Urinary bladder (tissue), 4 donors: Measurements from ENCODE around the gene DLX3. TPM values are rescaled to one million over a fixed set of nuclear protein-coding genes. Genes with fewer than 3 reads are reported as not detected.

Experiments
- DNase-seq: peaks from one replicate; pipeline ENCODE4 v3.0.0-alpha.2; 2015; ENCODE audit errors: extremely low spot score
- H3K27ac ChIP-seq: one replicate; pipeline ENCODE4 v1.5.1; 2013; ENCODE audit warnings: low read depth, mild to moderate bottlenecking, moderate library complexity
- H3K36me3 ChIP-seq: one replicate; pipeline ENCODE4 v1.6.1; 2013; ENCODE audit warnings: mild to moderate bottlenecking, moderate library complexity; ENCODE audit not compliant: insufficient read depth
- H3K4me1 ChIP-seq: one replicate; pipeline ENCODE4 v1.6.1; 2013; ENCODE audit warnings: mild to moderate bottlenecking, moderate library complexity; ENCODE audit not compliant: insufficient read depth
- H3K4me3 ChIP-seq: one replicate; pipeline ENCODE4 v1.5.1; 2013; ENCODE audit warnings: low read depth, low read length
- WGBS: extraction: QIAGEN DNeasy Blood & Tissue Kit; methylation state at CpG from one replicate; pipeline ENCODE4 v1.1.7; 2013; 5-methylcytosine and 5-hydroxymethylcytosine counted together
- polyA plus RNA-seq: library from polyadenylated mRNA; stranded (reverse); fragments of 200-250 nt; gene quantifications from one replicate; pipeline ENCODE4 v1.2.3, GENCODE V29; 2013
- total RNA-seq: library from RNA; depleted of rRNA; stranded (reverse); fragments of >200 nt; gene quantifications from one replicate; pipeline ENCODE4 v1.2.3, GENCODE V29; 2014
- donor health status: healthy with polysubstance abuse.
- donor health status: healthy.

DLX3 gene
- total and polyA plus RNA-seq, 2 donors: 0.16 TPM; not detected in 1

DNA sequence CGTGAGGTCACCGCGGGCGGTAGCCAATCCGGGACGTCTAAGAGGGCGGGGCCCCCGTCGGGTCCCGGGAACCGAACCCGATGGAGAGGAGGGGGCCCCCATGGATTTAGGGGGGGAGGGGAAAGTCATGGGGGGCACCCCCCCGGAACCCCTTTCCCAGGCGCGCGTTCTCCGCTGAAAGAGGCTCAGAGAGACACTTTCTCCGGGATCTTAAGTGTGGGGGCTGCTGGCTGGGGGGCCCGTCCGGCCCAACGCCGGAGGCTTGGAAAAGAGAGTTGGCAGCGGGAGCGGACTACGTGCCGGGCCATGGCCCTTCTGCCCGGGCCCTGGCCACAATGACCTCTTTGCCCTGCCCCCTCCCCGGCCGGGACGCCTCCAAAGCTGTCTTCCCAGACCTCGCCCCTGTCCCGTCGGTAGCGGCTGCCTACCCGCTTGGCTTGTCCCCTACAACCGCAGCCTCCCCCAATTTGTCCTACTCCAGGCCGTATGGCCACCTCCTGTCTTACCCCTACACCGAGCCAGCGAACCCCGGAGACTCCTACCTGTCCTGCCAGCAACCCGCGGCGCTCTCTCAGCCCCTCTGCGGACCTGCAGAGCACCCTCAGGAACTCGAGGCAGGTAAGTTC is 25.8 kb downstream of the DLX3 start, which contains the start of gene DLX4:
Gene DLX4, plus strand, starts transcription at position 57 of the 626 bp plus-strand sequence. Its CDS starts 279 bp downstream, at position 336.
- peak within 1 kb of the TSS; percentile 41 for H3K4me3 ChIP-seq
- no peaks in the 10 kb centered on the region for H3K36me3 ChIP-seq
- WGBS: 3% methylated on average over 45 of the region's 45 CpGs
- H3K4me1 ChIP-seq: no peaks in the 10 kb centered on the region
- DNase-seq: no peak
- no peak within 1 kb of the TSS for H3K27ac ChIP-seq

DNA sequence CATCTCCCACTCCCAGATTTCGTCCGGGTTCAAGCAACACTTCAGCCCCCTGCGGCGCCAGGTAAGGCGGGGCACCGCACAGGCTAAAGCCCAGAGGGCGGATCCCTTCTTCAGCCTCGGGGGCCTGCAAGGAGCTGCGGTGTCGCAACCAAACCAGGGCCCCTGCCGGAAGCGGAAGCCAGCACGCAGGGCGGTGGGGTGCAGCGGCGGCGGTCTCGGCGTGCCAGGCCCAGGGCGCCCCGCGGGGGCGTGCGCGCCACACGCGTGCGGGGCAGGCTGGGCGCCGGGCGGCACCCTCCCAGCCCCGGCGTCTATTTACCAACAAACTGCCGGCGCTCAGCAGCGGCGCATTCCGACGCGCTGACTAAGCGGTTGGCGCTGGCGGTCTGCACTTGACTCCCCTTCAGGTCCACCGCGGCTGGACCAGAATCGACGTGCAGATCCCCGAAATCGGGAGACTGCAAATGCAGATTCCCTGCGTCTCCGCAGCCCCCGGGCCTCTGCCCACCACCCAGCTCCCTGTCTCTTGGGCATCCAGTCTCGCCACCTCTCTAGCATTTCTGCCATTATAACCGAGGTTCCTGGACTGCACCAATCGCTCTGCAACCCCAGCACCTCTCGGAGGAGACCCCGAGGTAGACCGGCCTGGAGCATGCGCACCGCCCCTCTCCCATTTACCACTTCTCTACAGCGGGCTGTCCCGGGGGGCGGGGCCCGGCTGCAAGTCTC is 26.5 kb downstream of the DLX3 start:
- no peaks in the 10 kb centered on the region for H3K36me3 ChIP-seq
- 1% methylated on average over 64 of the region's 64 CpGs for WGBS
- no peak for DNase-seq
- peak overlapping the region; percentile 41 for H3K4me3 ChIP-seq
- H3K27ac ChIP-seq: no peak overlapping the region
- H3K4me1 ChIP-seq: no peaks in the 10 kb centered on the region

DNA sequence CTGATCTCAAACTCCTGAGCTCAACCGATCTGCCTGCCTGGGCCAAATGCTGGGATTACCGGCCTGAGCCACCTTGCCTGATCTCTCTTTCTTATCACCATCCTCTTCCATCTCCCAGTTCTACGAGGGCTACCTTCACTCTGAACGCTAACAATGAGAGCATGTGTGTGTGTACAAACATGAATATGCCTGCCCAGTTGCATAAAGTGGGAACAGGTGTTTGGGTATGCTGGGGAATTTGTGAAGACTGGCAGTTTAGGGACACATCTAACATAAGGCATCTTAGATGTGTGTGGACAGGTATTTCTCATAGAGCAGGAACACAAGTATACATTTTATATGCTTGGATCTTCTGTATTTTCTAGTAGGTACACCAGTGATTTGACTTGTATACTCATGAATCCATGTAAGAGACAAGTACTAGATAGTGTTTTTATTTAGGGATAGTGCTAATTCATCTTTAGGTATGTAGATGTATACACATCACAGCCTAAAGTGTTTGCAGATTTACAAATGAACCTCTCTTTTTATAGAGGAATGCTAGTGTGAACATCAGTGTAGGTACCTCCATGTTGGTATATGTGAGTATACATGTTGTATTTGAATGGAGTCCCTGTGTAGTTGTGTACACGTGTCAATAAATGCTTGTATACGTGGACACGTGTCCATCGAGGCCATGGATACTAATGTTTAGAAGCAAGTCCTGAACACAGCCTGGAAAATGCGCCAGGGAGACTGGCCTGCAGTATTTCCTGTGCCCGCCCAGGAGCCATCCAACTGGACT is 27.2 kb downstream of the DLX3 start:
- no peak overlapping the region for H3K27ac ChIP-seq
- 20% methylated on average over 10 of the region's 10 CpGs for WGBS
- H3K36me3 ChIP-seq: no peaks in the 10 kb centered on the region
- no peaks in the 10 kb centered on the region for H3K4me1 ChIP-seq
- peak overlapping the region; percentile 41 for H3K4me3 ChIP-seq
- no peak for DNase-seq

GRCh38 chr17:49967205-49967604 is 27.8 kb downstream of the DLX3 start:
- Histone ChIP-seq H3K4me3 (no peak overlapping the region), H3K4me1 (no peaks in the 10 kb centered on the region), H3K36me3 (no peaks in the 10 kb centered on the region), H3K27ac (no peak overlapping the region)
- DNase-seq: no peak
- WGBS: 25% methylated on average over 3 of the region's 3 CpGs

DNA sequence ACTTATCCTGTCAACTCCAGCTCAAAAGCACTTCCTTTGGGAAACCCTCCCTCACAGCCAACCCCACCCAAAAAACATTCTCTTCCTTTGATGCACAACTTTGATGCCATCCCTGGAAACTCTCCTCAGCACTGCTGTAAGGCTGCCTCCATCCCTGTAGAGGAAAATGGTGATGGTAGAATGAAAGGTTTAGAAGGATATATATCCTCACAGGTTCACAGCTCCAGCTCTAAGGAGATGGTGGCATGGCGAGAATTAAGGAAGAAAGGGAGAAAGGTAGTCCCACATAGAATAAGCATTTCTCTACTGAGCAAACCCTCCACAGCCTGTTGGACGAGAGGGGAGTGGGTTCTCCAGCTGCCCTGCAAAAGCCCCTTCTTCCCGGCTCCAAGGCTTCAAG is 28.3 kb downstream of the DLX3 start:
- Histone ChIP-seq H3K4me3 (no peak overlapping the region), H3K27ac (no peak overlapping the region), H3K36me3 (no peaks in the 10 kb centered on the region), H3K4me1 (no peaks in the 10 kb centered on the region)
- DNase-seq: no peak
- 46% methylated on average over 3 of the region's 3 CpGs for WGBS

GRCh38 chr17:49965524-49965909 is 29.5 kb downstream of the DLX3 start:
- 6% methylated on average over 16 of the region's 16 CpGs for WGBS
- H3K36me3 ChIP-seq: no peaks in the 10 kb centered on the region
- no peak for DNase-seq
- no peaks in the 10 kb centered on the region for H3K4me1 ChIP-seq
- H3K4me3 ChIP-seq: no peak overlapping the region
- no peak overlapping the region for H3K27ac ChIP-seq

DNA sequence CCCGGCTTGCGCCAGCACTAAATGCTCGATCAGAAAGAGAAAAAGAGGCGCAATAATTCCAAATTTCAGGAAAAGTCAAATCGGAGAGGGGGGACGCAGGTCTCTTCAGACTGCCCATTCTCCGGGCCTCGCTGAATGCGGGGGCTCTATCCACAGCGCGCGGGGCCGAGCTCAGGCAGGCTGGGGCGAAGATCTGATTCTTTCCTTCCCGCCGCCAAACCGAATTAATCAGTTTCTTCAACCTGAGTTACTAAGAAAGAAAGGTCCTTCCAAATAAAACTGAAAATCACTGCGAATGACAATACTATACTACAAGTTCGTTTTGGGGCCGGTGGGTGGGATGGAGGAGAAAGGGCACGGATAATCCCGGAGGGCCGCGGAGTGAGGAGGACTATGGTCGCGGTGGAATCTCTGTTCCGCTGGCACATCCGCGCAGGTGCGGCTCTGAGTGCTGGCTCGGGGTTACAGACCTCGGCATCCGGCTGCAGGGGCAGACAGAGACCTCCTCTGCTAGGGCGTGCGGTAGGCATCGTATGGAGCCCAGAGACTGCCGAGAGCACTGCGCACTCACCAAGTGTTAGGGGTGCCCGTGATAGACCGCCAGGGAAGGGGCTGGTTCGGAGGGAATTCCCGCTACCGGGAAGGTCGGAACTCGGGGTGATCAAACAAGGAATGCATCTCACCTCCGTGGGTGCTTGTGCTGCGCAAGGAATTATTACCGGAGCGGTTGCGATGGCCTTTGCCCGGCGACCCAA is 30.1 kb downstream of the DLX3 start:
- H3K36me3 ChIP-seq: no peaks in the 10 kb centered on the region
- DNase-seq: no peak
- WGBS: 6% methylated on average over 52 of the region's 52 CpGs
- H3K4me1 ChIP-seq: no peaks in the 10 kb centered on the region
- H3K27ac ChIP-seq: no peak overlapping the region
- no peak overlapping the region for H3K4me3 ChIP-seq

DNA sequence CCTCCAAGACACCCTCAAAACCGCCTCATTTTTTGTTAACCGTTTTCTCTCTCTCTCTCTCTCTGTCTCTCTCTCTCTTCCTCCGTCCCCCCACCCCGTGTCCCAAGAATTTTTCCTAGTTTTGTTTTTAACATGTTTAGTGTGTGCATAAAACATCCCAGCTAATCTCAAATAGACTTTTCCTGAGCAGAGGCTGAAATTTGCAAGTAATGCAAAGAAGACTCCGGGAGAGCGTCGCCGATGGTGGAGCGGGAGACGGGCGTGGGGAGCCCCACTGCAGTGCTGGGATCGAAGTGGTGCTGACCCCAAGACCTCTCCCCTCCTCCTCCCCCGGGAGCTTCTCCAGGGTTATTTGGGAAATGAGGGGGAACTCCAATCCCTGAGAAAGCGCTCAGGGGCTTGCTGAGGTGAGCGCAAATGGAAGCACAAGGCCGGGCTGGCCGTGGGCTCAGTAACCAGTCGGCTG is 30.7 kb downstream of the DLX3 start:
- H3K27ac ChIP-seq: no peak overlapping the region
- no peak for DNase-seq
- WGBS: 9% methylated on average over 18 of the region's 18 CpGs
- H3K36me3 ChIP-seq: no peaks in the 10 kb centered on the region
- H3K4me1 ChIP-seq: no peaks in the 10 kb centered on the region
- H3K4me3 ChIP-seq: no peak overlapping the region

- DNase-seq: no peak
- Histone ChIP-seq H3K4me3 (no peak overlapping the region), H3K27ac (no peak overlapping the region), H3K36me3 (no peaks in the 10 kb centered on the region), H3K4me1 (no peaks in the 10 kb centered on the region)
- WGBS: 5% methylated on average over 52 of the region's 52 CpGs
Observed at GRCh38 chr17:49963626-49964302, 31.3 kb downstream of the DLX3 start.

GRCh38 chr17:49963309-49963625 is 31.8 kb downstream of the DLX3 start:
- no peak for DNase-seq
- no peaks in the 10 kb centered on the region for H3K4me1 ChIP-seq
- no peak overlapping the region for H3K4me3 ChIP-seq
- no peaks in the 10 kb centered on the region for H3K36me3 ChIP-seq
- WGBS: 26% methylated on average over 4 of the region's 4 CpGs
- no peak overlapping the region for H3K27ac ChIP-seq

DNA sequence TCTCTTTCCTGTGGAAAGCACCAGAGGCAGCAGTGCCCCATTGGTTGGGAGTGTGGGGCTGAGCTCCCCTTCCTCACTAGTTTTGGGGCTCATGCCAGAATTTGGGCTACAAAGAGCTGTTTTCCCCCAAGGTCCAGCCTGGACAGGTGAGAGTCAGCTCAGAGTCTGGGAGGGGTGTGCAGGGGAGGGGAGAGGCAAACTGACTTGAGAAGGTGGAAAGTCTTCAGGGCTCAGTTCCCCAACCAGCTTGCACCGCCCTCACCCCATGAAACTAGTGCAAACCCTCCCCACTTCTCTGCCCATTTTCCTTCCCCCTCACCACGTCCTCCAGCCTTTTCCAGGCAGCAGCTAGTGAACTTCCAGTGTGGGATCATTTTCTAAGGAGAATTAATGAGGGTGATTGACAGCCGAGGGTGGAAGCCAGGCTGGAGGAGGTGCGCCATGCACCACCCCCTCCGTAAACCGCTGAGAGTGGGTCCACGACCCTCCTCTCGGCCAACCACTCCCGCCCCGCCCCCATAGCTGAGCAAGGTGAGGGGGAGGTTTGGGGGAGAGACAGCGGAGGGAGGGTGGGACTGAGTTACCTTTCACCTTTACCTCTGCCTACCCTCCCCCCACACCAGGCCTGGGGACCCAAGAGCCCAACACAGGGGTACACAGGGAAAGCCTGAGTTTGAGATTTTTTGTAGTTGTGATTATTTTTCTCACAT is 32.3 kb downstream of the DLX3 start:
- H3K36me3 ChIP-seq: no peaks in the 10 kb centered on the region
- H3K4me1 ChIP-seq: no peaks in the 10 kb centered on the region
- no peak overlapping the region for H3K27ac ChIP-seq
- no peak overlapping the region for H3K4me3 ChIP-seq
- 13% methylated on average over 11 of the region's 11 CpGs for WGBS
- no peak for DNase-seq

GRCh38 chr17:49959183-49959935 is 35.7 kb downstream of the DLX3 start:
- H3K36me3 ChIP-seq: no peaks in the 10 kb centered on the region
- no peaks in the 10 kb centered on the region for H3K4me1 ChIP-seq
- no peak overlapping the region for H3K27ac ChIP-seq
- DNase-seq: no peak
- 65% methylated on average over 8 of the region's 8 CpGs for WGBS
- H3K4me3 ChIP-seq: no peak overlapping the region
